Astrocyte of the cerebellum (primary cell): ENCODE results near the gene FBXL7.

Experiments
- DNase-seq: peaks from one replicate; pipeline ENCODE4 v3.0.0-alpha.2; 2011; ENCODE audit warnings: low read depth
- H3K4me3 ChIP-seq: 2 replicates; pipeline ENCODE4 v1.5.1; 2011; ENCODE audit warnings: mild to moderate bottlenecking, low read depth, low read length, moderate library complexity
- in situ Hi-C: cut with HindIII; loops from 2 replicates; pipeline ENCODE4 v1.10.0; 2017; ENCODE audit warnings: low sequenced_read_pairs
- TF ChIP-seq, protein P1 (sequence below): IDR thresholded peaks from 2 replicates; pipeline ENCODE4 v1.5.1; 2012; ENCODE audit warnings: low read length, low read depth, moderate library complexity, mild to moderate bottlenecking; ENCODE audit errors: missing control alignments

FBXL7 gene

DNA sequence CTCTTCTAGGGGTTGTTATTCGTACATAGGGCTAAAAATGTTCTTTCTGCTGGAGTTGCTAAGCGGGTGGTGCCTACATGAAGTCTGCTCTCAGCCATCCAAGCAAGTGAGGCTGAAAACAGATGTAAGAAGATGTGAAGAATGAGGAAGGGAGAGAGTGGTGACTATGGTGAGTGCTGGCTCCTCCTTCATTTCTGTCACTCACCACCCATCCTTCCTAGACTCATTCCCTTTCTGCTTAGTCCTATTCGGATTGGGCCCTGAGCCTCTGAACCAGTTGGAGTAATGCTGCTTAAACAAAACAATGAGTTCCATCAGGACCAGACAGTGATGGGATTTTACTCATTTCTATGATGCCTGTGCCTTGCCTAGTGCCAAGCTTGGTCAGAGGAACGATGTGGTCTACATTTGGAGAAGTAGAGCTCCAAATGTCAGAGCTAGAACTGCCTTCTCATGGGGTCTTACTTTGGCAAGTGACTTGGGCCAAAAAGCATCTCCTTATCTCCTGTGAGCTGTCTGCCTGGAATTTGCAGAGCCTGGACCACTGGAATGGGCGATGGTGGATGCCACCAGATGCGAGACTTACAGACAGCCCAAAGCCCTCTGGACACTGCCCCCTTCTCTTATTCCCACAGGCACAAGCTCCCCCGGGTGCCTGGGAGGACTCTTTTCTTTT is 192.9 kb downstream of the FBXL7 start:
- in situ Hi-C loops = no loop called here
- DNase-seq = no peak
- no peak overlapping the region for H3K4me3 ChIP-seq
- TF ChIP-seq, protein P1, sequence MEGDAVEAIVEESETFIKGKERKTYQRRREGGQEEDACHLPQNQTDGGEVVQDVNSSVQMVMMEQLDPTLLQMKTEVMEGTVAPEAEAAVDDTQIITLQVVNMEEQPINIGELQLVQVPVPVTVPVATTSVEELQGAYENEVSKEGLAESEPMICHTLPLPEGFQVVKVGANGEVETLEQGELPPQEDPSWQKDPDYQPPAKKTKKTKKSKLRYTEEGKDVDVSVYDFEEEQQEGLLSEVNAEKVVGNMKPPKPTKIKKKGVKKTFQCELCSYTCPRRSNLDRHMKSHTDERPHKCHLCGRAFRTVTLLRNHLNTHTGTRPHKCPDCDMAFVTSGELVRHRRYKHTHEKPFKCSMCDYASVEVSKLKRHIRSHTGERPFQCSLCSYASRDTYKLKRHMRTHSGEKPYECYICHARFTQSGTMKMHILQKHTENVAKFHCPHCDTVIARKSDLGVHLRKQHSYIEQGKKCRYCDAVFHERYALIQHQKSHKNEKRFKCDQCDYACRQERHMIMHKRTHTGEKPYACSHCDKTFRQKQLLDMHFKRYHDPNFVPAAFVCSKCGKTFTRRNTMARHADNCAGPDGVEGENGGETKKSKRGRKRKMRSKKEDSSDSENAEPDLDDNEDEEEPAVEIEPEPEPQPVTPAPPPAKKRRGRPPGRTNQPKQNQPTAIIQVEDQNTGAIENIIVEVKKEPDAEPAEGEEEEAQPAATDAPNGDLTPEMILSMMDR = no peak

GRCh38 chr5:15693382-15693728 is 193.4 kb downstream of the FBXL7 start:
- TF ChIP-seq, protein P1 = no peak
- in situ Hi-C loops = no loop called here
- DNase-seq = no peak
- H3K4me3 ChIP-seq = no peak overlapping the region

DNA sequence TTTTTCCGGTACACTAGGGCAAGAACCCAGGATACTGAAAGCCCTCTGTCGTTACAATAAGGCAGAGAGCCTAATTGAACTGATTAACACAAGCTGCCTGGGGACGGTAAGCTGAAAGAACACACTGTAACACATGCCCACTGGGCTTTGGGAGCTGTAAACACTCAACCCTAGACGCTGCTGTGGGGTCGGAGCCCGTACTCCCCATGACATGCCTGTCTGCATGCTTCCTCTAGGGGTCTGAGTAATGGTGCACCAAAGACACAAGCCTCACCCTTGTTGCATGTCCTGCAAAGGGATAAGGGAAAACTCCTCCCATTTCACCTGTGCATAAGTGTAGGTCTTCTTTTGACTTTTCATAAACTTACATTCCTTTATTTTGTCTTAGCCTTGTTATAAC is 194.0 kb downstream of the FBXL7 start:
- in situ Hi-C loops = no loop called here
- no peak overlapping the region for H3K4me3 ChIP-seq
- no peak for DNase-seq
- TF ChIP-seq, protein P1 = no peak

DNA sequence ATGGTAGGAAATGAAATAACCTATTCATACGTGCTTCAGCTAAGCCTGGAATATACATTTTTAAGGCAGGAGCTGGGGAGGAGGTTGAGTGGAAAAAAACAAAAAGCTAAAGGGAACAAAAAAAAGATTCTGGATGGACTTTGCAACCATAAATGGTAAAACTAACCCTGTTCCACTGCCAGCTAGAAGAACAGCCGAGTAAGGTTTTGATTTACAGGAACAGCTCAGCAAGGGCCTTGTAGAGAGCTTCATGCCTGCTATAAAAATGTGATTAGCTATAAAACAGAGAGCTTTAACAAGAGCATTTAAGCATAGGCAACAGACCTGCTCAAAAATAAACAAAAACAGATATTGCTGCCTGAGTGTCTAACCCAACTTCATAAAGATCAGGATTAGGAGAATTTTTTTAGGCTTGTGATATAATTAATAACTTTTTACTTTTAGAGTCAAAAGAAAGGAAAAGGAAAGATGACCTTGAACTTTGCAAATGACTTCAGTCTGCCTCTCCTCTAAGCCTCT is 194.8 kb downstream of the FBXL7 start:
- in situ Hi-C loops = no loop called here
- no peak for DNase-seq
- H3K4me3 ChIP-seq = no peak overlapping the region
- TF ChIP-seq, protein P1 = no peak

- in situ Hi-C loops = no loop called here
- no peak for DNase-seq
- H3K4me3 ChIP-seq = no peak overlapping the region
Measured at GRCh38 chr5:15695215-15695731, 195.3 kb downstream of the FBXL7 start.

DNA sequence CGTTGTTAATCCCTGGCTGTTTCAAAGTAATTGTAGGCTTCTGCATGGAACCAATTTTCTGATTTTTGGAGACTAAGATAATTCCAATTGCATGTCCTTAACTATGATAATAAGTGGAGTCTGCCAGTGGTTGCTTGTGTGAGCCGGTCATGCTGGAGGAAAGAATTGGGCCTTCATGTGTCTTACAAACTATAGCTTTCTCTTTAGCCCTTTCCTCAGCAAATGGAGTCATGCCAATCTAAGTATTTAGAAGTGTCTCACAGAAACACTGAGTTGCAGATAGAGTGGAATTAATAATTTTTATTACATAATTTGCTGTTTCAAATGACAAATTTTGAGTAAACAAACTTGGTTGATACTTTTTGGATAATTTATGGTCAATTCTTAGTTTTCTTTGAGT is 200.4 kb downstream of the FBXL7 start:
- H3K4me3 ChIP-seq = no peak overlapping the region
- in situ Hi-C loops = no loop called here
- TF ChIP-seq, protein P1 = no peak
- DNase-seq = no peak

More at GRCh38 chr5:15695215-15695731, 195.3 kb downstream of the FBXL7 start:
- TF ChIP-seq, protein P1 = no peak
